HepG2 (cell line): ENCODE measurements around the gene ZBTB20. TPM values are rescaled to one million over a fixed set of nuclear protein-coding genes. Genes with fewer than 3 reads are reported as not detected.

ENCODE experiments used
- ATAC-seq: fragments of 200-7000 bp; cut with Tn5 transposase; 3 replicates; pipeline ENCODE4 v1.9.1; 2020; ENCODE audit warnings: mild to moderate bottlenecking, moderate library complexity
- BruUV-seq: library from RNA; stranded (reverse); fragments of 400-500 nt; replicated peaks from 2 replicates; lab custom pipeline; 2021; lab: Mats Ljungman, UMichigan
- CTCF ChIA-PET: fragments of 300-600 bp; formaldehyde crosslinking; extraction: SDS; loops from one replicate; lab custom pipeline; 2021; ENCODE audit warnings: low total read pairs, inconsistent platforms, low intra/inter-chr PET ratio; lab: Yijun Ruan, JAX
- POLR2A ChIA-PET: fragments of 350-600 bp; sonication (Branson Sonifier 250); formaldehyde crosslinking; loops from one replicate; lab custom pipeline; 2020; ENCODE audit warnings: antibody characterized with exemption, inconsistent platforms; lab: Yijun Ruan, JAX
- DNase-seq: peaks from one replicate; pipeline ENCODE4 v3.0.0-alpha.2; 2015; ENCODE audit warnings: low spot score
- FAIRE-seq: peaks from 3 replicates; lab custom pipeline; 2011; peaks lifted over from hg19 to GRCh38; lab: Jason Lieb, UNC
- H2AFZ ChIP-seq: one replicate; pipeline ENCODE4 v1.6.1; 2011; ENCODE audit warnings: low read length, inconsistent platforms
- H3K27ac ChIP-seq: fragments of 300-600 bp; 3 replicates; pipeline ENCODE4 v1.8.0; 2011; ENCODE audit warnings: mixed run types, mild to moderate bottlenecking, mixed read lengths, low read length, inconsistent platforms; ENCODE audit not compliant: insufficient read depth; ENCODE audit errors: extremely low read length
- H3K27me3 ChIP-seq, 2 experiments: fragments of 200-600 bp in 1 of 2; 2 replicates in 1 of 2; 3 replicates in 1 of 2; pipeline versions ENCODE4 v1.6.0 to v1.8.0; 2011; ENCODE audit warnings: low read length in 2 of 2, mild to moderate bottlenecking in 2 of 2, moderate library complexity in 2 of 2, inconsistent platforms in 1 of 2; ENCODE audit not compliant: insufficient read depth in 2 of 2, control insufficient read depth in 1 of 2
- H3K36me3 ChIP-seq, 2 experiments: fragments of 200-600 bp in 1 of 2; replicated peaks in 1 of 2; 2 replicates in 1 of 2; 3 replicates in 1 of 2; pipeline versions ENCODE4 v1.5.1 to v1.8.0; 2011; ENCODE audit warnings: low read length in 2 of 2, inconsistent platforms in 1 of 2; ENCODE audit not compliant: insufficient read depth in 2 of 2, control insufficient read depth in 1 of 2
- H3K4me1 ChIP-seq: 2 replicates; pipeline ENCODE4 v1.5.1; 2012; ENCODE audit warnings: low read length, inconsistent platforms; ENCODE audit not compliant: insufficient read depth
- H3K4me2 ChIP-seq: 2 replicates; pipeline ENCODE4 v1.6.0; 2011; ENCODE audit warnings: low read depth, low read length, inconsistent platforms
- H3K4me3 ChIP-seq, 3 experiments: fragments of 200-600 bp in 1 of 3; sonication (generic), shearing (Covaris generic) in 1 of 3; replicated peaks in 1 of 3; 2 replicates each; pipeline ENCODE4 v1.5.1; 2011 to 2016; ENCODE audit warnings: low read length in 3 of 3, inconsistent platforms in 2 of 3, low read depth in 2 of 3, mild to moderate bottlenecking in 2 of 3, control low read depth in 1 of 3, mixed read lengths in 1 of 3; ENCODE audit not compliant: insufficient read depth in 1 of 3
- H3K79me2 ChIP-seq: one replicate; pipeline ENCODE4 v1.6.1; 2011; ENCODE audit warnings: low read length, inconsistent platforms; ENCODE audit not compliant: insufficient read depth
- H3K9ac ChIP-seq: 2 replicates; pipeline ENCODE4 v1.6.0; 2011; ENCODE audit warnings: mild to moderate bottlenecking, low read depth, low read length, inconsistent platforms; ENCODE audit not compliant: insufficient read depth
- H3K9me3 ChIP-seq: 2 replicates; pipeline ENCODE4 v1.5.1; 2012; ENCODE audit warnings: mild to moderate bottlenecking, low read length
- H4K20me1 ChIP-seq: 2 replicates; pipeline ENCODE4 v1.6.0; 2011; ENCODE audit warnings: inconsistent platforms, mild to moderate bottlenecking, low read length, moderate library complexity; ENCODE audit not compliant: insufficient read depth
- RERE ChIP-seq: IDR thresholded peaks from 2 replicates; pipeline ENCODE4 v1.6.1; 2016; ENCODE audit warnings: low read depth, missing genetic modification reagents, missing compliant biosample characterization
- SOX6 ChIP-seq, 2 experiments: fragments of 450-650 bp in 1 of 2; sonication (generic) in 1 of 2; formaldehyde crosslinking in 1 of 2; IDR thresholded peaks; 2 replicates each; pipeline versions ENCODE4 v1.4.0 to v1.6.1; 2017 to 2020; ENCODE audit warnings: antibody characterized with exemption in 1 of 2, mild to moderate bottlenecking in 1 of 2, missing genetic modification reagents in 1 of 2
- in situ Hi-C: cut with HindIII; loops from 2 replicates; pipeline ENCODE4 v1.10.0; 2017; ENCODE audit warnings: low pct_unique_long_range_greater_than_20kb; ENCODE audit not compliant: extremely low pct_ligation_motif_present
- intact Hi-C: fragments of 100-400 bp; cut with micrococcal nuclease; formaldehyde crosslinking; loops from one replicate; pipeline ENCODE4 v1.10.0; 2022; ENCODE audit not compliant: unreplicated experiment
- polyA plus RNA-seq, 8 experiments: library from polyadenylated mRNA; depleted of rRNA in 3 of 8; stranded (reverse) in 7 of 8; unstranded in 1 of 8; fragments of >200 nt; fragmentation: Illumina TruSeq in 4 of 8; extraction: Trizol in 4 of 8; gene quantifications; 2 replicates each; pipeline versions ENCODE4 v1.2.1 to v1.2.3, GENCODE V29; 2011 to 2016; ENCODE audit warnings: low read depth in 4 of 8, missing spikeins in 1 of 8, mixed read lengths in 1 of 8; ENCODE audit not compliant: insufficient read depth in 1 of 8
- total RNA-seq, 5 experiments: library from RNA; depleted of rRNA; stranded (reverse); fragments of >200 nt; fragmentation: Illumina TruSeq; extraction: Trizol; gene quantifications; 2 replicates each; pipeline ENCODE4 v1.2.3, GENCODE V29; 2016; ENCODE audit warnings: low read depth in 1 of 5

ZBTB20 gene
- total and polyA plus RNA-seq, 2 of the 13 experiments (the other 11 are each of a cell fraction or from before 2014, with no cell fraction given) = 1.9 to 8.8 TPM

GRCh38 chr3:114893361-114893760 is 253.7 kb downstream of the ZBTB20 start:
- H3K36me3 ChIP-seq = no peaks in the 10 kb centered on the region
- TF ChIP-seq RERE (no peak), SOX6 (IDR thresholded peaks at IDR 0.05) (no peak), SOX6 (CRISPR knock-in tag; IDR thresholded peaks at IDR 0.05) (peak; percentile 10; the same call in 1 of the 2 replicates)
- TF ChIP-seq, all 625 proteins: peak for 1
- CTCF ChIA-PET = no interaction called here
- in situ Hi-C loops = no loop called here
- no peak overlapping the region for H2AFZ ChIP-seq
- intact Hi-C loops = no loop called here
- peak overlapping the region; percentile 34; the same call in 1 of the 2 replicates for H3K4me2 ChIP-seq
- FAIRE-seq (no peak), DNase-seq (no peak), ATAC-seq (no peak)
- peak overlapping the region; percentile 30 for H3K27ac ChIP-seq
- no peaks in the 10 kb centered on the region for H3K79me2 ChIP-seq
- H3K4me1 ChIP-seq = peaks cover 21% of the 10 kb centered on the region
- H3K9me3 ChIP-seq = no peaks in the 10 kb centered on the region
- no peaks in the 10 kb centered on the region for H3K27me3 ChIP-seq
- BruUV-seq = no TSS peak
- POLR2A ChIA-PET = no interaction called here
- no peaks in the 10 kb centered on the region for H4K20me1 ChIP-seq
- H3K9ac ChIP-seq = no peak overlapping the region
- no peak overlapping the region for H3K4me3 ChIP-seq
